H9 (cell line): ENCODE data around the gene FADS1. TPM values are rescaled to one million over a fixed set of nuclear protein-coding genes. Genes with fewer than 3 reads are reported as not detected.

Source experiments
- DNase-seq: peaks from one replicate; pipeline ENCODE4 v3.0.0-alpha.2; 2017
- H2AFZ ChIP-seq: one replicate; pipeline ENCODE4 v1.6.1; 2013; ENCODE audit warnings: mild to moderate bottlenecking, low read length, control low read depth, moderate library complexity
- H2AK5ac ChIP-seq: 2 replicates; pipeline ENCODE4 v1.6.1; 2013; ENCODE audit warnings: low read length, control low read depth, mixed read lengths; ENCODE audit not compliant: insufficient read length
- H2BK120ac ChIP-seq: one replicate; pipeline ENCODE4 v1.6.1; 2013; ENCODE audit warnings: low read depth, mild to moderate bottlenecking, low read length, control low read depth, inconsistent platforms; ENCODE audit not compliant: poor library complexity, severe bottlenecking
- H2BK12ac ChIP-seq: 2 replicates; pipeline ENCODE4 v1.6.1; 2013; ENCODE audit warnings: low read length, control low read depth, mixed read lengths, low read depth; ENCODE audit not compliant: insufficient read length
- H2BK15ac ChIP-seq: 2 replicates; pipeline ENCODE4 v1.6.1; 2013; ENCODE audit warnings: low read depth, low read length, control low read depth
- H2BK20ac ChIP-seq: one replicate; pipeline ENCODE4 v1.6.1; 2013; ENCODE audit warnings: low read depth, mild to moderate bottlenecking, low read length, control low read depth, inconsistent platforms; ENCODE audit not compliant: poor library complexity, severe bottlenecking
- H2BK5ac ChIP-seq: 2 replicates; pipeline ENCODE4 v1.6.1; 2013; ENCODE audit warnings: low read length, control low read depth, mixed read lengths; ENCODE audit not compliant: insufficient read length
- H3K14ac ChIP-seq: 2 replicates; pipeline ENCODE4 v1.6.1; 2013; ENCODE audit warnings: low read length, control low read depth; ENCODE audit not compliant: insufficient read depth
- H3K18ac ChIP-seq: 2 replicates; pipeline ENCODE4 v1.6.1; 2013; ENCODE audit warnings: low read depth, mild to moderate bottlenecking, mixed read lengths, low read length, control low read depth; ENCODE audit not compliant: insufficient read length
- H3K23ac ChIP-seq: 2 replicates; pipeline ENCODE4 v1.6.1; 2013; ENCODE audit warnings: low read length, control low read depth, mixed read lengths, low read depth; ENCODE audit not compliant: insufficient read length
- H3K23me2 ChIP-seq: 2 replicates; pipeline ENCODE4 v1.6.1; 2013; ENCODE audit warnings: low read depth, mild to moderate bottlenecking, mixed read lengths, low read length, control low read depth; ENCODE audit not compliant: insufficient read length, poor library complexity, severe bottlenecking
- H3K27ac ChIP-seq: 2 replicates; pipeline ENCODE4 v1.5.1; 2013; ENCODE audit warnings: low read length, control low read depth, mixed read lengths, low read depth; ENCODE audit not compliant: insufficient read length
- H3K27me3 ChIP-seq: 2 replicates; pipeline ENCODE4 v1.6.1; 2013; ENCODE audit warnings: low read length, control low read depth, inconsistent platforms; ENCODE audit not compliant: insufficient read depth
- H3K4ac ChIP-seq: 2 replicates; pipeline ENCODE4 v1.6.1; 2013; ENCODE audit warnings: low read depth, mild to moderate bottlenecking, control low read depth, inconsistent platforms, low read length, moderate library complexity
- H3K4me1 ChIP-seq: 2 replicates; pipeline ENCODE4 v1.6.1; 2013; ENCODE audit warnings: low read length, control low read depth, inconsistent platforms; ENCODE audit not compliant: insufficient read depth
- H3K4me2 ChIP-seq: 2 replicates; pipeline ENCODE4 v1.6.1; 2013; ENCODE audit warnings: low read length, control low read depth, mixed read lengths; ENCODE audit not compliant: insufficient read length, insufficient read depth
- H3K56ac ChIP-seq: 2 replicates; pipeline ENCODE4 v1.6.1; 2013; ENCODE audit warnings: low read depth, mild to moderate bottlenecking, mixed read lengths, low read length, control low read depth; ENCODE audit not compliant: insufficient read length
- H3K79me1 ChIP-seq: 2 replicates; pipeline ENCODE4 v1.6.1; 2013; ENCODE audit warnings: low read depth, mild to moderate bottlenecking, moderate library complexity, low read length, control low read depth, inconsistent platforms; ENCODE audit not compliant: insufficient read depth, poor library complexity, severe bottlenecking
- H3K79me2 ChIP-seq: 2 replicates; pipeline ENCODE4 v1.6.1; 2013; ENCODE audit warnings: low read length, control low read depth, inconsistent platforms; ENCODE audit not compliant: insufficient read depth
- H3K9ac ChIP-seq: 2 replicates; pipeline ENCODE4 v1.6.1; 2013; ENCODE audit warnings: low read length, control low read depth, mixed read lengths; ENCODE audit not compliant: insufficient read length; ENCODE audit errors: extremely low read depth
- H3K9me3 ChIP-seq: one replicate; pipeline ENCODE4 v1.6.1; 2013; ENCODE audit warnings: low read depth, low read length, inconsistent platforms; ENCODE audit not compliant: control insufficient read depth
- H3T11ph ChIP-seq: one replicate; pipeline ENCODE4 v1.6.1; 2013; ENCODE audit warnings: mild to moderate bottlenecking, low read length, control low read depth, inconsistent platforms
- H4K20me1 ChIP-seq: one replicate; pipeline ENCODE4 v1.6.1; 2013; ENCODE audit not compliant: control insufficient read depth, insufficient read length, insufficient read depth
- H4K5ac ChIP-seq: 2 replicates; pipeline ENCODE4 v1.6.1; 2013; ENCODE audit warnings: low read depth, mild to moderate bottlenecking, mixed read lengths, low read length, control low read depth; ENCODE audit not compliant: insufficient read length
- H4K8ac ChIP-seq: replicated peaks from 2 replicates; pipeline ENCODE4 v1.6.1; 2013; ENCODE audit warnings: low read length, control low read depth, mixed read lengths, low read depth; ENCODE audit not compliant: insufficient read length
- H4K91ac ChIP-seq: 2 replicates; pipeline ENCODE4 v1.6.1; 2013; ENCODE audit warnings: low read depth, mild to moderate bottlenecking, moderate library complexity, mixed read lengths, low read length, control low read depth; ENCODE audit not compliant: insufficient read length
- H3K27ac Mint-ChIP-seq, 3 experiments: 2 replicates in 2 of 3; 3 replicates in 1 of 3; pipeline ENCODE4 v1.8.0; 2020 to 2021; ENCODE audit warnings: mixed read lengths in 3 of 3, mild to moderate bottlenecking in 1 of 3, moderate library complexity in 1 of 3
- H3K27me3 Mint-ChIP-seq: 2 replicates; pipeline ENCODE4 v1.8.0; 2021; ENCODE audit warnings: low read depth, mild to moderate bottlenecking, moderate library complexity, mixed read lengths
- H3K36me3 Mint-ChIP-seq, 3 experiments: 2 replicates in 2 of 3; 3 replicates in 1 of 3; pipeline ENCODE4 v1.8.0; 2020 to 2021; ENCODE audit warnings: low read depth in 3 of 3, mixed read lengths in 3 of 3; ENCODE audit not compliant: insufficient read depth in 1 of 3
- H3K4me1 Mint-ChIP-seq, 2 experiments: 2 replicates each; pipeline ENCODE4 v1.8.0; 2020; ENCODE audit warnings: mixed read lengths in 2 of 2
- H3K4me3 Mint-ChIP-seq, 2 experiments: 2 replicates in 1 of 2; 3 replicates in 1 of 2; pipeline ENCODE4 v1.8.0; 2020 to 2021; ENCODE audit warnings: mild to moderate bottlenecking in 2 of 2, mixed read lengths in 2 of 2, moderate library complexity in 1 of 2
- H3K9me3 Mint-ChIP-seq, 2 experiments: 2 replicates in 1 of 2; 3 replicates in 1 of 2; pipeline ENCODE4 v1.8.0; 2020; ENCODE audit warnings: mild to moderate bottlenecking in 2 of 2, mixed read lengths in 2 of 2, moderate library complexity in 1 of 2
- WGBS: extraction: QIAGEN DNeasy Blood & Tissue Kit; methylation state at CpG from one replicate; pipeline ENCODE4 v1.1.7; 2013; ENCODE audit warnings: missing lambda C conversion rate, low lambda C conversion rate, mixed read lengths; ENCODE audit not compliant: insufficient read length; ENCODE audit errors: extremely low coverage; 5-methylcytosine and 5-hydroxymethylcytosine counted together
- total RNA-seq: library from RNA; stranded (reverse); gene quantifications from 2 replicates; pipeline ENCODE4 v1.2.1, GENCODE V29; 2021
- TF ChIP-seq, protein P1 (sequence below): fragments of 200-600 bp; sonication (generic); conservative IDR thresholded peaks from 3 replicates; pipeline ENCODE4 v1.8.0; 2021; ENCODE audit warnings: antibody characterized with exemption, mild to moderate bottlenecking

FADS1 gene
- total RNA-seq, 1 experiment from 2014 or later = 125 TPM

DNA sequence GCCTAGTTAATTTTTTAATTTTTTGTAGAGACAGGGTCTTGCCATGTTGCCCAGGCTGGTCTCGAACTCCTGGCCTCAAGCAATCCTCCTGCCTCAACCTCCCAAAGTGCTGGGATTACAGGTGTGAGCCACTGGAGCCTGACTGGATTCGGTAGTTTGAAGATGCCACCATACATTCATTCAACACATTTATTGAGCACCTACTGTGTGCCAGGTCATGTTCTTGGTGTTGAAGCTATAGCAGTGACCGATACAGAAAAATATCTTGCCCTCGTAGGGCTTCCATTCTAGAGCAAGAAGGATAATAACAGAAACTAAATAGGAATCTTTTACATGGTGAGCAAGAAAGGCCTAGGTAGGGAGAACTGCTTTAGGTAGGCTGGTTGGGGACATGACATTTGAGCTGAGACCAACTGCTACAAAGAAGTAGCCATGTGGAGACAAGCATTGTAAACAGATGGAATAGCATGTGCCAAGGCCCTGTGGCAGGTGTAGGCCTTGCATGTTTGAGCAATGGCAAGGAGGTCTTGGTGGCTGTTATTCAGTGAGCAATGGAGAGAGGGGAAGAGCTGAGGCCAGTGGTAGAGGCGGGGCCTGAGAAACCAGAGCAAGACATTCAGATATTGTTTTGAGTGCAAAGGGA lies 66.1 kb downstream of the FADS1 start:
- no peak overlapping the region for H3K14ac ChIP-seq
- no peak overlapping the region for H2AFZ ChIP-seq
- Mint-ChIP-seq H3K27ac (no peak overlapping the region), H3K4me3 (0 out of 5 replicates have a peak overlapping the region, but pooled peaks of 1 of the 2 experiments have one; percentile 81), H3K4me1 (peaks cover 41 to 67% of the 10 kb centered on the region in 2 experiments), H3K9me3 (peaks cover 0 to 3% of the 10 kb centered on the region in 2 experiments; a peak in 1 of 5 replicates), H3K36me3 (no peaks in the 10 kb centered on the region), H3K27me3 (peaks cover 38% of the 10 kb centered on the region)
- H3K23ac ChIP-seq = no peak overlapping the region
- no peak overlapping the region for H2BK15ac ChIP-seq
- no CpG with 5 or more reads among the region's 5 CpGs for WGBS
- no peak overlapping the region for H3K4me2 ChIP-seq
- H4K20me1 ChIP-seq = no peaks in the 10 kb centered on the region
- H4K91ac ChIP-seq = no peak overlapping the region
- no peaks in the 10 kb centered on the region for H3K79me1 ChIP-seq
- no peaks in the 10 kb centered on the region for H3K9me3 ChIP-seq
- H4K8ac ChIP-seq = no peak overlapping the region
- no peak overlapping the region for H2BK5ac ChIP-seq
- no peak for DNase-seq
- no peak overlapping the region for H3K18ac ChIP-seq
- no peak overlapping the region for H2BK12ac ChIP-seq
- TF ChIP-seq, protein P1, sequence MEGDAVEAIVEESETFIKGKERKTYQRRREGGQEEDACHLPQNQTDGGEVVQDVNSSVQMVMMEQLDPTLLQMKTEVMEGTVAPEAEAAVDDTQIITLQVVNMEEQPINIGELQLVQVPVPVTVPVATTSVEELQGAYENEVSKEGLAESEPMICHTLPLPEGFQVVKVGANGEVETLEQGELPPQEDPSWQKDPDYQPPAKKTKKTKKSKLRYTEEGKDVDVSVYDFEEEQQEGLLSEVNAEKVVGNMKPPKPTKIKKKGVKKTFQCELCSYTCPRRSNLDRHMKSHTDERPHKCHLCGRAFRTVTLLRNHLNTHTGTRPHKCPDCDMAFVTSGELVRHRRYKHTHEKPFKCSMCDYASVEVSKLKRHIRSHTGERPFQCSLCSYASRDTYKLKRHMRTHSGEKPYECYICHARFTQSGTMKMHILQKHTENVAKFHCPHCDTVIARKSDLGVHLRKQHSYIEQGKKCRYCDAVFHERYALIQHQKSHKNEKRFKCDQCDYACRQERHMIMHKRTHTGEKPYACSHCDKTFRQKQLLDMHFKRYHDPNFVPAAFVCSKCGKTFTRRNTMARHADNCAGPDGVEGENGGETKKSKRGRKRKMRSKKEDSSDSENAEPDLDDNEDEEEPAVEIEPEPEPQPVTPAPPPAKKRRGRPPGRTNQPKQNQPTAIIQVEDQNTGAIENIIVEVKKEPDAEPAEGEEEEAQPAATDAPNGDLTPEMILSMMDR = no peak
- H2BK120ac ChIP-seq = no peak overlapping the region
- no peak overlapping the region for H3K56ac ChIP-seq
- peaks cover 5% of the 10 kb centered on the region for H3K23me2 ChIP-seq
- H4K5ac ChIP-seq = no peak overlapping the region
- H3K79me2 ChIP-seq = no peaks in the 10 kb centered on the region
- H3K9ac ChIP-seq = no peak overlapping the region
- no peak overlapping the region for H3T11ph ChIP-seq
- H3K27me3 ChIP-seq = peaks cover 8% of the 10 kb centered on the region; the same call in 1 of the 2 replicates
- H3K4me1 ChIP-seq = peaks cover 2% of the 10 kb centered on the region; the same call in 1 of the 2 replicates
- no peak overlapping the region for H2BK20ac ChIP-seq
- H3K4ac ChIP-seq = no peak overlapping the region
- H2AK5ac ChIP-seq = no peak overlapping the region
- no peak overlapping the region for H3K27ac ChIP-seq

Other genes with a start within 250 kb of the FADS1 start
- 7.0 and 8.8 TPM in 2 replicates for gene SYT7, start 235.9 kb downstream of the FADS1 start, total RNA-seq
- 4.3 and 4.5 TPM in 2 replicates for gene DAGLA, start 136.6 kb downstream of the FADS1 start, total RNA-seq
- 12.9 and 13.9 TPM in 2 replicates for gene MYRF, start 64.4 kb downstream of the FADS1 start, total RNA-seq
- gene TMEM258, start 24.4 kb downstream of the FADS1 start, total RNA-seq = 199 and 201 TPM in 2 replicates
- gene FEN1, start 24.1 kb downstream of the FADS1 start, total RNA-seq = 114 and 115 TPM in 2 replicates
- gene FADS2, start 11.3 kb upstream of the FADS1 start, total RNA-seq = 316 and 322 TPM in 2 replicates
- 34.9 and 36.7 TPM in 2 replicates for gene FADS3, start 74.5 kb upstream of the FADS1 start, total RNA-seq
- 1.8 and 2.4 TPM in 2 replicates for gene RAB3IL1, start 100.6 kb upstream of the FADS1 start, total RNA-seq
- gene BEST1, start 133.3 kb upstream of the FADS1 start, total RNA-seq = 0.18 and 0.24 TPM in 2 replicates
- gene FTH1, start 150.6 kb upstream of the FADS1 start, total RNA-seq = 1,505 and 1,558 TPM in 2 replicates